ENCODE data around the gene TRIM62.

TRIM62 gene

GRCh38 chr1:33181921-33182341, at the start of gene TRIM62:
Gene TRIM62, minus strand, starts transcription at chr1:33182043. Its CDS starts 611 bp downstream, at chr1:33181432.
- Histone ChIP-seq H2AFZ (peak within 1 kb of the TSS; percentile 83), H3K27me3 (ENCODE audit: control insufficient read depth, insufficient read depth, low read length) (no peaks in the 10 kb centered on the region), H3K4me1 (peaks cover 4% of the 10 kb centered on the region), H3K27ac (peak within 1 kb of the TSS; percentile 53), H3K36me3 (ENCODE audit: control insufficient read depth, insufficient read depth, low read length) (no peaks in the 10 kb centered on the region), H3K4me3 (ENCODE audit: low read depth, low read length) (peak within 1 kb of the TSS; percentile 64), H3K4me2 (ENCODE audit: low read length) (peak within 1 kb of the TSS; percentile 91), H3K9me3 (ENCODE audit: control insufficient read depth, low read length) (no peaks in the 10 kb centered on the region), H3K9ac (no peak within 1 kb of the TSS), H3K79me2 (no peaks in the 10 kb centered on the region)
- TF ChIP-seq CTCF (IDR thresholded peaks at IDR 0.05), result no peak

GRCh38 chr1:33231166-33231565, 49.3 kb upstream of the TRIM62 start:
- Histone ChIP-seq H3K79me2 (no peaks in the 10 kb centered on the region), H3K4me3 (ENCODE audit: low read depth, low read length) (no peak overlapping the region), H3K9me3 (ENCODE audit: control insufficient read depth, low read length) (no peaks in the 10 kb centered on the region), H3K4me1 (no peaks in the 10 kb centered on the region), H3K36me3 (ENCODE audit: control insufficient read depth, insufficient read depth, low read length) (no peaks in the 10 kb centered on the region), H3K4me2 (ENCODE audit: low read length) (no peak overlapping the region), H3K27ac (no peak overlapping the region), H3K27me3 (ENCODE audit: control insufficient read depth, insufficient read depth, low read length) (no peaks in the 10 kb centered on the region), H3K9ac (no peak overlapping the region), H2AFZ (no peak overlapping the region)
- no peak for TF ChIP-seq CTCF (IDR thresholded peaks at IDR 0.05)

GRCh38 chr1:33228935-33229487, 47.2 kb upstream of the TRIM62 start:
- no peak overlapping the region for H3K9ac ChIP-seq
- H3K27me3 ChIP-seq (ENCODE audit: control insufficient read depth, insufficient read depth, low read length), result no peaks in the 10 kb centered on the region
- TF ChIP-seq CTCF (IDR thresholded peaks at IDR 0.05), result no peak
- H2AFZ ChIP-seq, result no peak overlapping the region
- H3K4me2 ChIP-seq (ENCODE audit: low read length), result no peak overlapping the region
- no peaks in the 10 kb centered on the region for H3K9me3 ChIP-seq (ENCODE audit: control insufficient read depth, low read length)
- no peak overlapping the region for H3K4me3 ChIP-seq (ENCODE audit: low read depth, low read length)
- no peaks in the 10 kb centered on the region for H3K36me3 ChIP-seq (ENCODE audit: control insufficient read depth, insufficient read depth, low read length)
- H3K79me2 ChIP-seq, result no peaks in the 10 kb centered on the region
- no peaks in the 10 kb centered on the region for H3K4me1 ChIP-seq
- H3K27ac ChIP-seq, result no peak overlapping the region

- H3K4me3 ChIP-seq (ENCODE audit: low read depth, low read length), result no peak overlapping the region
Measured at GRCh38 chr1:33225586-33225985, 43.7 kb upstream of the TRIM62 start.

More at GRCh38 chr1:33225586-33225985, 43.7 kb upstream of the TRIM62 start:
- no peaks in the 10 kb centered on the region for H3K36me3 ChIP-seq (ENCODE audit: control insufficient read depth, insufficient read depth, low read length)
- H3K4me1 ChIP-seq, result no peaks in the 10 kb centered on the region
- no peak overlapping the region for H2AFZ ChIP-seq
- H3K4me2 ChIP-seq (ENCODE audit: low read length), result peak overlapping the region; percentile 9
- no peak for TF ChIP-seq CTCF (IDR thresholded peaks at IDR 0.05)
- no peaks in the 10 kb centered on the region for H3K27me3 ChIP-seq (ENCODE audit: control insufficient read depth, insufficient read depth, low read length)
- H3K9ac ChIP-seq, result no peak overlapping the region
- H3K79me2 ChIP-seq, result no peaks in the 10 kb centered on the region
- H3K9me3 ChIP-seq (ENCODE audit: control insufficient read depth, low read length), result no peaks in the 10 kb centered on the region
- H3K27ac ChIP-seq, result no peak overlapping the region
